COR-L47 (cell line): Measurements from ENCODE around the gene KDM2B.
A peak's percentile ranks its signal among the peaks of the same experiment; 100 is the strongest.

Source experiments
- DNase-seq: peaks from one replicate; lab custom pipeline; 2025; lab: John Stamatoyannopoulos, UW

The KDM2B gene

DNA sequence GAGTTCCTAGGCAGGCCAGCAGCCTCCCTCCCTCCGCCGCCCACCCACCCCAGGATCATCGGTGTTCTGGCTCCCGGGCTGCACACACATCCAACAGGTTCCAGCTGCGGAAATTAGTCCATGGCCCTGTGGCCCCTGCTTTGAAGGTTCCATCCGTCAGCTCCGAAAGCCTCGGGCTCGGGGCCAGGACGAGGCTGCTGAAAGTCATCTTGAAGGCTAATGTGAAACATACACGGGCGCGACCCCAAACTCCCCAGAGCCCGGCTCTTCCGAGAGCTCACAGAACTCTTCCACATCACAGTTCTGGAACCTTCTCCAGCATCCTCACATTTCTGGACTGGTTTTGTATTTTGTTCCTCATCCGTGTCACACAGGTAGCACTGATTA lies 19.8 kb downstream of the KDM2B start:
- no peak for DNase-seq

DNA sequence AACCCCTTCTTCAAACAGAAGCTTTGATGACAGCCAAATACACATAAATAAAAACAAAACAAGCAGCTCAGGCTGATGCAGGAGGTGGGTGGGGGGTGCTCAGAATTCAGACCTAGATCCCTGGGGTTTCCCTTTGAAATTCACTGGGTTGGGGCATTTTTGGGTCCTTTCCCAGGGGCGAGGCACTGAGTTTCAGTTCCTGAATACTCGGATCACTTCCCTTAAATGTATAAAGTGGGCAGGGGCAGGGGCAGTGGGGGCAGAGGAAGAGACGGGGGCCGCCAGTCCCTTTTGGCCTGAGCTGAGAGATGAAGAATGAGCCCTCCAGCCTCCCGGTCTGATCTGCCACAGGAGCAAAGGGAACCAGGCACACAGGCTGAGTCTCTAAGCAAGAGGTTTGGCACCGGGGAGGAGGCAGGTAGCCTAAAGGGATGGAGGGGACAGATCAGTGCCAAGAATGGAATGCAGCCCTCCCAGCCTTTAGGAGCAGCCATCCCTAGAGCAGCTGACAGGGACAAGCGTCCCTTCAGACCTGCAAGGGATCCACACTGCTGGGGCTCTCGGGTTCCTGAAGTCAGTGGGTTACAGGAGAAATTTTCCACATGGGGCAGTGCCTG lies 20.3 kb downstream of the KDM2B start:
- DNase-seq, result no peak

DNA sequence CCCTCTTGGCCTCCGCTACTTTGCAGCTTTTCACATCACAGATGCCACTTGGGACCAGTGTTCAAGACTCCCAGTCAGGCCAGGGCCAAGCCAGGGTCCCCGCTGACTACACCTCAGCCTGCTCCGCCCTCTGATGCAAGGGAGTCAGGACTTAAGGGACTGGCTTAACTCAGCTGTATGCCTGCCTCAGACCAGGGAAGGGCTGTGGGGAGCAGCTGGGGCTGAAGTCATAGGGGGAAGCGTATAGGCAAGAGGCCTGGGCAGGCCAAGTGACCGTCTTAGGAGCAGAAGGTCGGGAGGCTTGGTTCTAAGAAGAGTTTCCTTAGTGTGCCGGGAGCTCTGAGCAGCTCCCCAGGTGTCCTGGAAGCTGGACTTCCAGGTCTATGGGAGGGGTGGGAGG lies 21.9 kb downstream of the KDM2B start:
- DNase-seq, result no peak

DNA sequence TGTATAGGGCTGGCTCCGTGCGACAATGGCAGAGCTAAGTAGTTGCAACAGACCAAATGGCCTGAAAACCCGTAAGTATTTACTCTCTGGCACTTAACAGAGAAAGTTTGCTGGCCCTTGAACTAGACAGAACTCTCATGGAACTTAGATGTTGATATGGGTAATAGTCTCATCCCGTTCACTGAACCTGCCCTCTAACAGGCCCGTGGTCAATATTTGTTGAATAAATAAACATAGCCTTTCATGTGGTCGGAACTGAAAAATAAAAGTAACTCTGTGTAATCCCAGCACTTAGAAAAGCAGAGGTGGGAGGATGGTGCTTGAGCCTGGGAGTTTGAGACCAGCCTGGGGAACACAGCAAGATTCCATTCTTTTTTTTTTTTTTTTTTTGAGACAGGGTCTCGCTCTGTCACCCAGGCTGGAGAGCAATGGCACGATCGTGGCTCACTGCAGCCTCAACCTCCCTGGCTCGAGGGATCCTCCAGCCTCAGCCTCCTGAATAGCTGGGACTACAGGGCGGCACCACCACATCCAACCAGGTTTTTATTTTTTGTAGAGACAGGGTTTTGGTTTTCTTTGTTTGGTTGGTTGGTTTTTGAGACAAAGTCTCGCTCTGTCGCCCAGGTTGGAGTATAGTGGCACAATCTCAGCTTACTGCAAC lies 29.7 kb downstream of the KDM2B start:
- DNase-seq, result no peak

DNA sequence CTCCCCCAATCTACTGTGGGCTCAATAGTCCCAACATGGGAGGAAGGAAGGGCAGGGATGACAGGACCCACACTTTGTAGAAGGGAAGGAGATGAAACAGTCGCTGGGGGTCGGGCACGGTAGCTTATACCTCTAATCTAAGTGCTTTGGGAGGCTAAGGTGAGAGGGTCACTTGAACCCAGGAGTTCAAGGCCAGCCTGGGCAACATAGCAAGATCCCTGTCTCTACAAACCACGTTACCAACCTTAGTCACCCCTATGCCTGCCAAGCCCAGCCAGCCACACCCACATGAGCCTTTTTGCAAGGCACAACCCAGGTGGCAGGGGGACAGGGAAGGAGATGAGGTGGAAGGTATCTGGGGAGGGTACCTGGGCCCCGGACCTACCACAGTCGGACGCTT lies 31.7 kb downstream of the KDM2B start:
- no peak for DNase-seq

DNA sequence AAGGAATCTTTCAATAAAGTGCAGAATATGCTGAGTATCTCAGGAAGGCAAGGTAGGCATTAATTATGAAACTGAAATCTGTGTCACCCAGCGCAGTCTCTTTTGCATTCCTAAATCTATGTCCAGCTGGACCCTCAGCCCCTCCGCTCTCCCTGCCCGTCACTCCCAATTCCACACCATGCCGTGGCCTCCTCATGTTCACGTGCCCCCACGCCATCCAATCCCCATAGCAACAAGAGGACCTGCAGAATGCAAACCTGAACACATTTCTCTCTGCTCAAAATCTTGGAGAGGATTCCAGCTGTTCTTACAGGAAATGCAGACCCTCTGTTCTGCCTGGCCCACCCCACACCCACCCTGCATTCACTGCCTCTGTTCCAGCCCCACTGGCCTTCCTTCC lies 35.3 kb downstream of the KDM2B start:
- no peak for DNase-seq

DNA sequence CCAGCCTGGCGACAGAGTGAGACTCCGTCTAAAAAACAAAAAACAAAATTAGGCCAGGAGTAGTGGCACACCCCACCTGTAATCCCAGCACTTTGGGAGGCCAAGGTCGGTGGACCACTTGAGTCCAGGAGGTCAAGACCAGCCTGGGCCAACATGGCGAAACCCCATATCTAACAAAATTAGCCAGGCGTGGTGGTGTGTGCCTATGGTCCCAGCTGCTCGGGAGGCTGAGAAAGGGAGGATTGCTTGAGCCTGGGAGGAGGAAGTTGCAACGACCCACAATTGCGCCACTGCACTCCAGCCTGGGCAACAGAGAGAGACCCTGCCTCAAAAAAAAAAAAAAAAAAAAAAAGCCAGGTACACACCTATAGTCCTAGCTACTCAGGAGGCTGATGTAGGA lies 37.0 kb downstream of the KDM2B start:
- no peak for DNase-seq

DNA sequence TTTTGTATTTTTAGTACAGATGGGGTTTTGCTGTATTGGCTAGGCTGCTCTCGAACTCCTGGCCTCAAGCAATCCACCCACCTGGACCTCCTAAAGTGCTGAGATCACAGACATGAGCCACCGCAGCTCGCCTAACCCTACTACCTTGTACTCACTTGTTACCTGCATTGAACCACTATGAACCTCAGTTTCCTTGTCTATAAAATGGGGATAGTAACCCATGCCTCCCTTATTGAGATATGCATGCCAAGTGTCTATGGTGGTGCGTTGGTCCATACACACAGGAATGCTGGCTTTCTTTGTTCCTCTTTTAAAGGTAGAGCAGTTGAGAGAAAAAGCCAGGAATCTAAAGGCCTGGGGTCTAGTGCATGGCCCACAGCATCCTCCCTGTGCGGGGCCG lies 40.9 kb downstream of the KDM2B start:
- no peak for DNase-seq

DNA sequence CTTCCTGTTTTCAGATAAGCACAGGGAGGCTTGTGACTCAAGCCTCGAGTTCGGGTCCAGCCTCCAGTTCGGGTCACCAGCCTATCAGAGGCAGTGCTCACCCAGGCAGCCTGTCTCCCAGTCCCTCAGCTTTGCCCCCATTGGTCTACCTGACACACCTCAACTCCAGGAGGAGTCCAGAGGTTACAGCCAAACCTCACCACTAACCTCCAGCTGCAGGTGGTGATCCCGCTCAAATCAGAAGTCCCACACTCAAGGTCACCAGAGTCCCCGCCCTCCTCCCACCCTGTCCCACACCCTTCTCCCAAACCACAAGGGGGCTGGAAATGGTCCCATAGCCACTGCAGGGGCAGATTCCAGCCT lies 42.1 kb downstream of the KDM2B start:
- DNase-seq, result no peak

DNA sequence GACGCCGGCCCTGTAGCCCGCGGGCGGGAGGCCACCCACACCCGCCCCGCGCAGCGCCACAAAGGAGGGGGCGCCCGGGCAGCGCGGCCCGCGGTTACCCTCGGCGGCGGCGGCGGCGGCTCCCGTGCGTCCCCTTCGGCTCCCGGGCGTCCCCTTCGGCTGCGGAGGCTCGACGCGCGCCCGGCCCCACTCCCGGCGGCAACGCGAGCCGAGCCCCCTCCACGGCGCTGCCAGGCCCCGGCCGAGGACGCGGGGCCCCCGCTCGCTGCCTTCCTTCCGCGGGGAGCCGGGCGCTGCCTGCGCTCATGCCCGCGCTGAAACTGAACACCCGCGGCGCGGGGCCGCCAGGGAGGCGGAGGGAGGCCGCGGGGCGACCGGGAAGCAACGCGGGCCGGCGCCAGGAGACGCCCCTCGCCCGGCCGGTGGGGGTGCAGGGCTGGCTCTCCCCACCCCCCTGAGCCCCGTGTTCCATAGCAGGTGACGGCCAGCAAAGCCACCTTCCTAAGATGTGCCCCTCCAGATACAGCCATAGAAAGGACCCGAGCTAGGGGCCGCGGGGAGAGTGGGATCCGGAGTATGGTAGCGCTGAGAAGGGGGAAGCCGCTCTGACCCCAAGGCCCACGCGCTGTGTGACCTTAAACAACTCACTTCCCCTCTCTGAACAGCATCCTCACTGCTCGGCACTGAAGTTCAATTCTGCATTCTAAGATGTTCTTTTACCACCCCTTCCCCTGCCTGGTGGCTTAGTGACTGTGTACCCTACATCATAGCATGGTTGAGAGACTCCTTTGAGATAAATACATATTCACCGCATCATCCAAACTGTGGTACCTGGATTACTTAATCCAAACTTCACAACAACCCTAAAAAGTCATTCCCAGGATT lies 42.8 kb downstream of the KDM2B start:
- no peak for DNase-seq

DNA sequence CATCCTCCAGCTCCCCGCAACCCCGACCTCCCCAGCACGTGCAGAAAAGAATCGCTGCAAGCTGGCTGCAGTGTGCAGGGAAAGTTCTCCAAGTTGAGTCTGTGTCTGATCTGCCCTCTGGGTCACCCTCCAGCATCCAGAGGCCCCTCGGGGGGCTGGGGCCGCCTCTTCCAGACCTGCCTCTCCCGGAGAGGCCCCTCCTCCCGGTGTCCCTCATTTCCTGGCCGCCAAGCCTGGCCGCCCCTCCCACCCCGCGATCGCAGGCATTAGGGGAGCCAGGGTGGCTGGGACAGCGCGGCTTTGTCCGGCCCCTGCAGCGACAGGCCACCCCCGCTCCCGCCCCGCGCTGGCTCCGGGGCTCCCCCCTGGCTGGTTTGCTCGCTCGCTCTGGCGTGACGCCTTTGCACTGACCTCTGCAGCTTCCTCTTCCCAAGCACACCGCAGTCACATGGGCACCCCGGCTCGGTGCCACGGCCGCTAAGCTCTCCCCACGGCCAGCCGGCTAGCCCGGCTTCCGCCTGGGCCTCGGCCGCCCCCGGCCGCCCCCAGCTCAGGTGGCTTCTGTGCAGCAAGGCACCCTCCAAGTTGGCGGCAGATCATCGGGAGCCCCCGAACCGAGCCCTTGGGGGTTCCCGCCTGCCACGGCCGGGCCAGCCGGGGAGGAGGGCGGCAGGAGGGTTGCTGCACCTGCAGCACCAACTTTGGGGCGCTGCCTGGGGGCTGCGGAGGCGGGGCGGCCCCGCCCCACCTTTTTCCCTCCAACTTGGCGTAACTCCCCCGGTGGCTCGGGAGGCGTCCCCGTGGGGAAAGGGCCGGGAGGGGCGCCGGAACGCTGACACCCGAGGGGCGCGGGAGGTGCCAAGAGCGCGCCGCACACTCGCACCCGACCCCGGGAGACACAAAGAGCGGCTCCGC lies 43.7 kb downstream of the KDM2B start:
- peak; percentile 82 for DNase-seq

DNA sequence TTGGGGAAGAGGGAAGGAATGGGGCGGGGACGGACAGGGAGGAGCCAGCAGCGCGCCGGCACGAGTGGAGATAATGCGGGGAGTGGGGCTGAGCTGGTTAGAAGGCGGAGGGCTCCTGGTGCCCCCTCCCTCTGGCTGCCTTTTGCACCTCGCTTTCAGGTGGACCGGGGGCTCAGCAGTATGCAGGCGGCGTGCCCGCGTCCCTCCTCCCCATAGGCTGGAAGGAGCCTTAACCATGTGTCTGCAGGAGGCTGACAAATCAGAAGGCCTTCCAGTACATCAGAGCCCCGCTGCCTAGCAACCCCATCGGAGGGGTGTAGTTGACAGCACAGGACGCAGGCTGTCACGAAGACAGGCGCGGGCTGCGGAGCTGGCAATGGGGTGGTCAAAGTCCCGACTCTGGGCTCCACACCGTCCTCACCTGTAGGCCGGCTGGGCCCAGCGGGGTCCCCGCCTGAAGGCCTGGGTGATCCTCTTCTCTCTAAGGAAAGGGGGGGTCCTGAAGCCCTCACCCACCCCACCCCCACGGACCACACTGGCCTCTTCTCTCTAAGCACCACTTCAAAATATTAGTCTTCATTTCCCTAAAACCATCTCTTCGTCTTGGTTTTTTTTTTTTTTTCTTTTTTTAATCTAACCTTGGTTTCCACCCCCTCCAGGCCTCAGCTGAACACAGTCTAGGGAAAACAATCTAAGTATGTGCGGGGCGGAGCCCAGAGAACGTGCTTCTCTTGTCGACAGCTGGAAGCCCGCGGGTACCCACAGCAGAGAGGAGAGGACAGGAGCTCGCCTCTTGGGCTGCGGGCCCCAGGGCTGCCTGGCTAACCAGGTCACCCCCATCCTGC lies 44.5 kb downstream of the KDM2B start:
- DNase-seq, result peak; percentile 90

DNA sequence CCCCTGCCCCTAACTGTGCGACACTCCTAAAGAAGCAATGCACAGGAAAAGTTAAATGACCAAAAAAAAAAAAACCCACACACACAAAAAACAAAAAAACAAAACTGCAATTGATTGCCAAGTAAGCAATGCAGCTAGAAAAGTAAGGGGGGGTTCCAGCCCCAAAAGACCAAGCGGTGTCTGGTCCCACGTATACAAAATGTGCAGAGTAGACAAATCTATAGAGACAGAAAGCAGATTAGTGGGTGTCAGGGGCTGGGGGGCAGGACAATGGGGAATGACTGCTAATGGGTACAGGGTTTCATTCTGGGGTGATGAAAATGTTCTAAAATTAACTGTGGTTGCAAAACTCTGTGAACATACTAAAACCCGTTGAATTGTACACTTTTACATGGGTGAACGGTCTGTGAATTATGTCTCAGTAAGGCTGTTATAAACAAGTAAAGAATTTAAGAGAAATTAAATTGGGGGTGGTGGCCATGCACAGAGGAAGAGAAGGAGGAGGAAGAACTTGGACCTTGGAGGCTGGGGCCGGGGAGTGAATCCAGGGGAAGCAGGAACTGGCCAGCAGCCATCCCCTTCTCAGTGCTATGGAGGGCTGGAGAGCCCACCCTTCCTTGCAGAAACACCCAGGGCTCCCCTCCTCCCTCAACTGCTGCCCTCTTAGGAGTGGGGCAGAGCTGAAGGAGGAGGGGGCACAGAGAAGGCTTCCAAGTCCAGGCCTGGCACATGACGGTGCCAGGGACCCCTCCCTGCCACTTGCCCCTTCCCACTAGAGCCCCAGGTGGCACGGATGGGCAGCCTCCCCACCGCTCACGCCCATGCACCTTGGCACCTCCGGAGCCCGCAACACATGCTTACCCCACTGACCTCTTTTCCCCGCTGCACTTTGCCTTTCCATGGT lies 45.4 kb downstream of the KDM2B start:
- DNase-seq, result no peak

DNA sequence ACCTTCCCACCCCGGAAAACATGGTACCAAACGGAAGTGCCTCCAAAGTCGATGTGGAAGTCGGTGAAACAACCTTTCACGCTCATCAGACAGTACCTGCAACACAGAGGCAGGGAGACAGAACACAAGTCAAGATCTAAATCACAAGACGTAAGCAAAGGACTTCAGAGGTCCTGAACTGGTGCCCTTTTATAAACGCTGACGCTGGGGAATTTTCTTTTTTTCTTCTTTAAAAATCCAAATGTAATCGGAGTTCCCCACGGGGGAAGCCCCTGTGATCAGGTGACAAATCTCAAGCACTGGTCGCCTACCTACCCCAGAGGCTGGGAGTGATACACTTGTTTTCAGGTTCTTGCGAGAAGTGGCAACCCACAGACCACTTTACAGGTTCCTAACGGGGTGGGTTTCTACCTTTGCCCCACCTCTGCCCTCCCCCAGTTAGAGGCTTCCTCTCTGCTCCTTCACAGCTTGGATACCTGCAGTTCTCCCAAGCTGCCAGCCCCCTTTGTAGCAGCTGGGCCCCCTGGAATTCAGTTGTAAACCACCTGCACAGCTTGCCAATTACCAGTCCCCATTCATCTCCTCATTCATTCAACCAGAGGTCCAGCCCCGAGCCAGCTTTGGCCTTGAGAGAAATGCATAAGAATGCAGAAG lies 46.2 kb downstream of the KDM2B start:
- no peak for DNase-seq

DNA sequence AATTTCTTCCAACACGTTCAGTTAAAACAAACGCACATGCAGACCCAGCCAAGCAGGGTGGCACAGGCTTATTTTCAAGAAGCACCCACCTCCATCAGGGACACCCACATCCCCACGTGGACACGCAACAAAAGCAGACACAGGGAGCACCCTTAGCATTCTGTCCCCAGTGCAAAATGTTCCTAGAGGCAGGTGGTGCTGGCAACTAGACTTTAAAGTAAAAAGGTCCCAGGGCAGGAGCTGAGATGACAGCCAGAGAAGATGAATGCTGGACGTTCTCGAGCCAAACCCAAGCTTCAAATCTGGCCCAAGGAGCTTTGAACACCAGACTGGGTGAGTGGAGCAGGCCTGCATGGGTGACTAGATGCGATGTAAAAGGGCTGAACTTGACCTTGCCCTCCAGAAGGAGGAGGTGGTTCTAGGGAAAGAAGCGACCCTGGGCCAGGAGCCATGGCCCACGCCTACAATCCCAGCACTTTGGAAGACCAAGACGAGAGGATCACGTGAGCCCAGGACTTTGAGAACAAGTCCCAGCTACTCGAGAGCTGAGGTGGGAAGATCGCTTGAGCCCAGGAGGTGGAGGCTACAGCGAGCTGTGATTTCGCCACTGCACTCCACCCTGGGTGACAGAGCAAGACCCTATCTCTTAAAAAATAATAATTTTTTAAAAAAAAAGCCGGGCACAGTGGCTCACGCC lies 47.3 kb downstream of the KDM2B start:
- DNase-seq, result no peak

DNA sequence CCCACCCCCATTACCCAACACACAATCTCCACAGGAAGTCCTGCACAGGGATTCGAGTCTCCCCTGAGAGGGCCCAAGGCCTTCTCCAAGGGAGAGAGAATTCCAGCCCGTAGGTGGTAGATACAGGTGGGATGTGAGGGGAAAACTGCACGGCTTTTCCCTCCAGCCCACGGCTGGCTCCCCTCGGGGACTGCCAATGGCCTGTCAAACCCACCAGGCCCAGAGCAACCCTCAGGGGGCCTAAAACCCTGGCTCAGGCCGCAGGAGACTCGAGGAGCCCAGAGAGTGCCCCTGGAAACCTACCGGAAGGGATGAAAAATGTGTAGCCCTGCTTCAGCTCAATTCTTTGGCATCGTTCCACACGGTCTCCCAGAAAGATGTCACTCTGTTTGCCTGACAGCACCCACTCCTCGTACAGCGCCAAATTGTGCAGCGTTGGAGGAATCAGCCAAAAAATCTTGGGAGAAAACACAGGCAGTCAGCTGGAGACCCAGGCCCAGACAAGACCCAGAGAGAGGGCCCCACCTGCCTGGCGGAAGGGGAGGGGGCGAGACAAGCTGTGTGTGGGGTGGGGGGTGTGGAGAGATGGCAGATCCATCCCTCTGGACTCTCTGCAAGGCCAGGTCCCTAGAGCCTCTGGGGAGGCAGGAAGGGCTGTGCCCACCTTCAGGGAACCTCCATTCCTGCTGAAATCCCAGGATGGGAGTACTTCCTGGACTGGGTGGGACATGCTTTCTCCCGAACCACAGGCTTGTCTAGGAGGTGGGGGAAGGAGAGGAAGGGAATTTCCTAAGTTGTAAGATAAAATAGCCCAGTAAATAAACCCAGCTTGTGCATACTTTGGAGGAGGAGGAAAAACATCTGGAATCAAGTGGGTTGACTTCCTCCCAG lies 48.1 kb downstream of the KDM2B start:
- no peak for DNase-seq

DNA sequence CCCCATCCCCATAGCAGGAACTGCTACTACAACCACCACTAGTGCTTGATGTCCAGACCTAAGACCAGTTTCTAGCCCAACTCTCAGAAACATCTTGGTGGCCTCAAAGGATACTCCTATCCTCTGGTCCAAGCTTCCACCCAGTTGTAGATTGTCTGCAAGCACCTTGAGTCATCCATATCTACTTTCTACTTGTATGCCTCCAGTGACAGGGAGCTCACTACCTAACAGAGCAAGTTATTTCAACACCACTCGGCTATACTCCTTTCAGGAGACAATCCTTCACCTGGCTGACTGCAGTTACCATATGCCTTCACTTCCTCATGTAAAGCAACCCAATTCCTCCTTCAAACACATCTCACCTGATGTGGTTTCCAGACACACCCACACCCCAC lies 49.5 kb downstream of the KDM2B start:
- no peak for DNase-seq
